NCI-H526 (cell line): ENCODE measurements around the gene LRRC73.
"Not testable (repeated sequence)": the region's sequence is repeated elsewhere in the genome, so short reads cannot be mapped to it uniquely, and the experiment has no call there.

Source experiments
- DNase-seq, 2 experiments: peaks; one replicate each; lab custom pipeline; 2025; lab: John Stamatoyannopoulos, UW

Gene LRRC73

DNA sequence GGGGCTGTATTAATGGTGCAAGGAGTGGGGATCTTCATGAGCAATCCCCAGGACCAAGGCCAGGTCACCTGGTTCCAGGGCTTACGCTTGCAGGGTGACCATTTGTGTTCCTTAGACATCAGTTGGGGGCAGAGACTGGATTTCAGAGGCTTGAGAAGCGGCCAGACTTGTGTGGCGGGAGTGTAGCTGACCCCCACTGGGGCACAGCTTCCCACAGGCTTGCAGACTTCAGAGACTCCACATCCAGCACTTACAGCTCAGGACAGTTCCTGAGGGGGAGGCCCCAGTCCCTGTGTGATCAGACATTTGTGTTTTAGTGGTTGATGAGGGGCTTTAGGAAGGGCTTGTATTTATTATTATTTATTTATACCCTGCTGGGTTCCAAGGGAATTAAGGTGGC lies 17.5 kb downstream of the LRRC73 start:
- no peak for DNase-seq

DNA sequence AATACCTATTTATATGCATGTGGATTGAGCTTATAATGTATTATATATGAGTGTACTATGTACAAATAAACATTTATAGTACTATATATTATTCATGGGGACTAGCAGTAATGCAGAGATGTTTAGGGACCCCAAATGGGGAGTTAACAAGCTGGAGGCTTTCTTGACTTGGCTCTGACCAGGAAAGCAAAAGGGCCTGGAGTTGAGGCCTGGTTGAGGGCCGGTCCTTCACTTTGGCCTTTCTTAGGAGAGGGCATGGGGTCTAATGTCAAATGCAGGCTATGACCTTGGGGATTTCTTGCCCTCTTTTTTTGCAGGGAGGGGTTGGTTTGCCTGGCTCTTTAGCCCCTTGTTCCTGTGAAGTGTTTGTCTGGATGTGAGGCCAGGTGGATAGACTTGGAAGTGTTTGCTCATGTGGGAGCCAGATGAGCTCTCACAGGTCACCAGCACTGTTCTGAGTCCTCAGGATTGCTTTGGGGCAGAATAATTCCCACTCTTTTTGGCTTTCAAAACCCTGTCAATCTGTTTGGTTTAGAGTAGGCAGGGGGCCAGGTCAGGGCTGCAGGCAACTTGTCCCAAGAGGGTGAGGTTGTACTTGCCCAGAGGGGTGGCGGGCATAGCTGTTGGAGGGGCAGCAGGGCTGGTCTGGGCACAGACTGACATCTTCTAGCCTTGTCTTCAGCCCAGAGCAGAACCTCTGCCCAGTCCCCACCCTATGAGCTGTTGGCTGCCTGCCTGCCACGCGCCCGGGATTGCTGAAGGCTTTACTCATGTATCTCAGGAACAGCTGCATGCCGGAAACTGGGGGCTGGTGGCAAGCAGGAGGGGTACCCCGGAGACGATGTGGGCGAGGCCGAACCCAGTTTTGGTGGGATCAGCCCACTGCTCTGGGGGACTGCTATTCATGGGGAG lies 18.1 kb downstream of the LRRC73 start:
- DNase-seq = no peak

DNA sequence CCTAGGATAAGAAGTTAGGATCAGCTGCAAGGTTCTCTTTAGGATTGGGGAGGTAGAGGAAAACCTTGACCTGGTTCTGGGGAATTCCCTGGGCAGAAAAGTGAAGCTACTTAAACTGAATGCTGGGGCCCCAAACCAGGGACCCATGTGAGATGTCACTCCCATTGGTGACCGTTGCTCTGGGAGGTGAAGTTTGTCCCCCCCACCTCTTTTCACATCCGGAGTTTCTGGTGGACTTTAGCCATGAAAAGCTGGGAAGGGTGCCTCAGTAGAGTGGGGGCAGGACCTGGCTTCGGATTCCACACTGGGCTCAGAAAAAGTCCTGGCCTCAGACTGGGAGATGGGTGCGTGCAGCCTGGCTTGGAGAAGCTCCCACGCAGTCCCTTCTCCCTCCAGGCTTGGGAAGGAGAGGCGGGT lies 19.6 kb downstream of the LRRC73 start:
- no peak for DNase-seq

DNA sequence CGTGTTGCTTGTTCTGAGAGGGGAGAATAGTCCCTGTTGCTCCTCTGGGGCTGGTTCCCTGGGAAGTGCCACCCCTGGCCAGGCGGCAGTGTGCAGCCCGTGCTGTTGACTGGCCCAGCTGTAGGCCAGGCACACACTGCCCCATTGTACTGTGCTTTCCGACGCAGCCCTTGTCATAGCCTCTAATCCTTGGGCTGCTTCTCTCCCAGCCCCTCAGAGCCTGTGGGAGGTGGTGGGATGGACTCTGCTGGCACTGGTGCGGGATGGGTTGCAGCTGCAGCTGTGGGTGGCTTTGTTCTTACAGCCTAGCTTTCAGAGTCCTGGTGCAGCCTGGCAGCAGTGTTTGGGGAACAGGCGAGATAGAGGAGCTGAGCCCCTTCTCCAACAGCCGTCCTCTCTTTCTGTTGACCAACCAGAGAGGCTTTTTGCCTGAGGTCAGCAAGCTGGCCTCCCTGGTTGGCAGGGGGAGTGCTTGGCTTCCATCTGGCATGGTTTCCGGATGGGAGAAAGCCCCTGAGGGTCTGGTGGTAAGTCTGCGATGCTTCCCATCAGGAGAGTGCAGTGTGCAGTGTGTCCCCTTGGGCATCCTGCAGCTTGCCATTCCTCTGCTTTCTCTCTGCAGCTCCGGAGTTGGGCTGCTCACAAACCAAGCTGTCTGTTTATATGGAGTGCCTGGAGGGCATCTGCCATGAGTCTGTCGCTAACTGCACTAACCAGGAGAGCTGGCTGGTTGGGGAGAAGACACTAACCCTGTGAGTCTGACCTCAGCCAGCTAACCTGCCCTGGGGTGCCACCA lies 20.7 kb downstream of the LRRC73 start:
- DNase-seq = no peak

DNA sequence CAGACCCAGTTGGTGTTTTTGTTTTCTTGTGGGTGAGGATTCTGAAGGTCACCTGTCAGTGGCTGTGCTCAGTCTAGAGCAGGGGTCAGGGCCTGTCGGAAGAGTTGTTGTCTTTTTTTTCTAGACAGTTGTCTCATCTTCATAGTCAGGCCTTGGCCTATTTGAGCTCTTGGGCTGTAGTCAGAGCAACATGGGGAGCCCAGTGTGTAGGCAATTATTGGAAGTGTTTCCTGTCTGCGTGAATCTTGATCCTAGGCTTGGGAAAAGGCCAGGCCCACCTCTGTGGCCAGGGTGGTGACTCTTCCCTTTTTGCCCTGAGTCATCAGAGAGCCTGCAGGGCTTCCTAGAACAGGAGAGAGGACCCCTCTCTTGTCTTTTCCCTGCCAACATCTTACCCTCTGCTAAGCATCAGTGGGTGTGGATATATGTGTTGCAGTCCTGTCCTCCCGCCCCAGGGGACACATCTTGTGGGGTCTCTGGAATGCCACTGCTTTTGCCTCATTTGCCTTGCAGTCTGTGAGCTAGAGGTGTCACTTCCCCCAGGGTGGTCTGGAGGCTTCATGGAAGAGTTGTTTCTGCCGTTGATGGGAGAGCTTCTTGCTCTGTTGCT lies 21.4 kb downstream of the LRRC73 start:
- no peak for DNase-seq

DNA sequence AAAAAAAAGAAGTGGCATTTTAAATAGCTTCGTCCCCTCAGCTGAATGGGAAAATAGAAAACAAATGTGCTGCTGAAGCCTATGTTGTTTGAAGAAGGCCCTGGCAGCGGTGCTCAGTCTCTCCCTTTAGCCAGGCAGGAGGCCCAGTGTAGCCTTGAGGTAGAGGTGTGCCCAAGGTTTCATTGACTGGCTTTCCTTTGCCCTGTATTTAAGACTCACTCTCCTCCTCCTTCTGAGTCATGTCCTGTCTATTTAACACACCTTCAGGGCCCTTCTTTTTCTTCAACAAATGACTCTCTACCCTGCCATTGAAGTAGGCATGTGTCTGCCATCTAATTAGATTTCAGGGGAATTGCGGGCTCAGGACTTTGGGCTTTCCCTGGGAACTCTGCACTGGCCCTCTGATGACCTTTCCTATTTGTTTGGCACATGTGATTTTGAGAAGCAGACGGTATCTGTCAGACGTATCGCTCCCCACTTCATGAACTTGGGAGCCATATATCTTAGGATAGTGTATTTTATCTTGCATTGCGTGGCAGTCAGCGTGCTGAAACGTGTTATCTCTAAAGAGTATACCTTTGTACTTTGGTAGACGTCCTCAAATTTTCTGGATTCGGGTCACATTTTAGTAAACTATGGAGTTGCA lies 28.4 kb downstream of the LRRC73 start:
- DNase-seq = no peak

DNA sequence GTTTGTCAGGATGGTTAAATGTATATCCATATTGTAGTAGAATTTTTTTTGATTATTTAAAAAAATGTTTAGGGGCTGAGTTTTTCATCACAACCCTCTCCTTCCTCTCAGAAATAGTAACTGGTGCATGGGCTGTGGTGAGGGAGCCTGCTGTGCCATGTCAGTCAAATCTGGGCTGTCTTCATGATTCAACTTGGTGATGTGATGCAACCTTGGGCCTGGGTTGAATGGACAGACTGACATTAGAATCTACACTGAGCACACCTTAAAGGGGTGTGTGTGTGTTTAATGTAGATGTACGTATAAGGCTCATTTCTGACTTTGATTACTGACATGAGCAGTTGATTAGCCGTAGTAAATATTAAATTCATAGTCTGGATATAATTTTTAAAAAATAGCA lies 29.1 kb downstream of the LRRC73 start:
- DNase-seq = no peak

DNA sequence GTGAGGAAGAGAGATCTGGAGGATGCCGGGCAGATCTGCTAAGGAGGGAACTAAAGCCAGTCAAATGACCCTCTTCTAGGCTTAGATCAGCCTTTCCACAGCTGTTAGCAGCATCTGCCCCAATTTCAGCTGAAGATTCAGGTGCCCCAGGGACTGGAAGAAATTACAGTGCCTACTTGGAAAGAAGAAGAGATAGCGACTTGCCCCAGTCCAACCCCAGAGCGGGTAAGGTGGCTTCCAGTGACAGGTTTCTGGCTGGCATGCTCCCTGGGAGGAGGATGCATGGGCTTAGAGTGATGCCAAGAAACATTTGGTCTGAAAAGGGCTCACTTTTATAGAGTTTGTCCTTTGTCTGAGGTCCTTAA lies 32.2 kb downstream of the LRRC73 start:
- no peak for DNase-seq

DNA sequence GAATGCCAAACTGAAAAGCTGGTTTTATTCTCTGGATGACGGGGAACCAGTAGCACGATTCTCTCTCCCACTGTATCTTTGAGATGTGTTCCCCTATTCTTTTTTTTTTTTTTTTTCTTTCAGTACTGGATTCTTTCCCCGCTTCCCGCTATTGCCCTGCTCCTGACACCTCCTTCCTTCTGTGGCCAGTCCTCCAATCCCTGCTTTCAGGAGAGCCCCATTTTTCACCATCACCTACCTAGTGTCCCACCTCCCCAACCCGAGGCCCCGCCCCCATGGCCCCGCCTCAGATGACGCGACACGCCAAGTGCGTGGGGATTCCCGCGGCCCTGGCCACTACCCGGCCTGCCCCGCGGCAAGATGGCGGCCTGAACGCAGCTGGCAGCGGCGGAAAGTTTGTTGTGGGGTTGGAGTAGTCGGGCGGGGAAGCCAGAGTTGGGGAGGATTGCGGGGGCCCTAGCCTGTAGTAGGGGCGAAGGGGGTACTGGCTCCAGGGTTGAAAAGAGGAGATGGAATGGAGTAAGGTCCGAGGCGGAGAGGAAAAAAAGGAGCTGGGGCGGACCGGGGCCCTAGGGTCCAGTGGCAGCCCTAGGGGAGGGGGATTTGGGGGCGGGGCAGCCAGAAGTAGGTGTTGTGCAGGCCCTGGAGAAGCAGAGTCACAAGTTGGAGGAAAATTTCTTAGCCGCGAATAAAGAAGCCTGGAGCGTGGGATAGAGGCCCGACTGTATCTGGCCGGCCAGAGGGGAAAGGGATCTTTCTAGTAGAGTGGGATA lies 32.7 kb downstream of the LRRC73 start, which contains the start of gene TJAP1:
Gene TJAP1 (plus strand): TSS at position 336 of the 773 bp plus-strand sequence. CDS start 21,432 bp downstream, outside the sequence.
- DNase-seq = peak; percentile 66 to 93

DNA sequence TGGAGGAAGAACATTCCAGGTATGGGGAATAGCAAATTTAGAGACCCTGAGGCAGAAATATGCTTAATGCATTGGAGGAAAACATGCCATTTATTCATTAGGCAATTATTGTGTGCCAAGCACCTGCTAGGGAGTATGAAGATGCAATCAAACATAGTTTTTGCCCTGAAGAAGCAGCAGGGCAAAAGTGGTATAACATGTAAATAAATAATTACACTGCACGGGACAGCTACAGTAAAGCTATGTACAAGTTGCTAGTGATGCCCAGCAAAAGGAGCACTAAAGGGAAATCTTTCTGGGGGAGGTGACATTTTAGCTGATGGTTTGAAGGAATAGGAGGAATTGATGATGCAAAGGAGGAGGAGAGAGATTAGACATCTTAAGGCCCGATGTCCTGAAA lies 33.4 kb downstream of the LRRC73 start:
- no peak for DNase-seq

DNA sequence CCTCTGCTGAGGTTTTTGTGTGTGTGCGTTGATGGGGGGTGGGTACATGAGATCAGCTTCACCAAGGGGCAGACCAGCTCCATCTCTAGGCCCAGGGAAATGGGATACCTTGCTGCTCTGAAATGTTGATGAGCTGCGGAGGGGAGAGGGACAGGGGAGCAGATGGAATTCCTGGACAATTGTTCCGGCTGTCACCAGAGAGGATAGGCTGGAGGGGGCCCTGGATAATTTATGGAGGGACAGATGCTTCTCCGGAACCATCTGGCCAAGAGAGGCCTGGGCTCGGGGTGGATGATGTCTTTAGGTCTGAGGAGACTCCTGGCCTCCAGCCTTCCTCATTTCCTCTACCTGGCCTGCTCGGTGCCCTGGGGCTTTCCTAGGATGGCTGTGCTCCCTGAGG lies 34.6 kb downstream of the LRRC73 start:
- no peak for DNase-seq

DNA sequence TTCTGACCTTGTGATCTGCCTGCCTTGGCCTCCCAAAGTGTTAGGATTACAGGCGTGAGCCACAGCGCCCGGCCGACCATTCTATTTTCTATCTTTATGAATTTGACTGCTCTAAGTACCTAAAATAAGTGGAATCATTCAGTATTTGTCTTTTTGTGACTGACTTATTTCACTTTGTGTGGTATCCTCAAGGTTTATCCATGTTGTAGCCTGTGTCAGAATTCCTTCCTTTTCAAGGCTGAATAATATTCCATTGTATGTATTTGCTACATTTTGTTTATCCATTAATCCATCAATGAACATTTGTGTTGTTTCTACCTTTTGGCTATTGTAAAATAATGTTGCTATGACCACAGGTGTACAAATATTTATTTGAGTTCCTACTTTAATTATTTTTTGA lies 37.6 kb downstream of the LRRC73 start:
- no peak for DNase-seq

DNA sequence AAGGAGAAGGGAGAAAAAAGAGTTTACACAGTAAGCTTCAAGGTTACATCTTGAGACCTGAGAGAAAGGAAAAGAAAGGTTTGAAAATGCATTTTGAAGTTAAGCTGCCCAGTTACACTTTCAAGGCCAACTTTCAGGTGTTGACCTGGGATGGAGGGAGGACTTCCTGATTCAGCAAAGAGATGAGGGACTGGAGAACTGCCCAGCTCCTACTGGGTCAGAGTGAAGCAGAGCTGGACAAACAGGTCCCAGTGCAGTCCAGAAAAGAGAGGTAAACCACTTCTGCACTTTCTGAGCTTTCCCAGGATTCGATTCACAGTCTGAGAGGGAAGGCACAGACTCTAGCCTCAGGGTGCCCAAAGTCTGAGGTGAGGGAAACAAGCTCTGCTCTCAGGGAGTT lies 38.7 kb downstream of the LRRC73 start:
- DNase-seq = no peak

DNA sequence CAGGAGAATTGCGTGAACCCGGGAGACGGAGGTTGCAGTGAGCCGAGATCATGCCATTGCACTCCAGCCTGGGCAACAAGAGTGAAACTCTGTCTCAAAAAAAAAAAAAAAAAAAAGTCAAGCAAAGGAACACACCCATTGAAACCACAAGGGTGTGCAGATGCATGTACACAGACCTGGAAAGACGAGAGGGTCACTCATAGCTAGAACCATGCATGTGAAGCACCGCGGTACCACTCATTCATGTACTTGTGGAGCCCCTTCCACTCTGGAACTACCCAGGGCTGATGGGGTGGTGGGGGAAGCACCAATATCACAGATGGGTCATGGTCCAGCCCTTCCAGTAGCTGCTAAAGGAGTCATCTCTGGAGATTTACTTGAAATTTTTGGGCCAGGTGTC lies 40.2 kb downstream of the LRRC73 start:
- DNase-seq = no peak

DNA sequence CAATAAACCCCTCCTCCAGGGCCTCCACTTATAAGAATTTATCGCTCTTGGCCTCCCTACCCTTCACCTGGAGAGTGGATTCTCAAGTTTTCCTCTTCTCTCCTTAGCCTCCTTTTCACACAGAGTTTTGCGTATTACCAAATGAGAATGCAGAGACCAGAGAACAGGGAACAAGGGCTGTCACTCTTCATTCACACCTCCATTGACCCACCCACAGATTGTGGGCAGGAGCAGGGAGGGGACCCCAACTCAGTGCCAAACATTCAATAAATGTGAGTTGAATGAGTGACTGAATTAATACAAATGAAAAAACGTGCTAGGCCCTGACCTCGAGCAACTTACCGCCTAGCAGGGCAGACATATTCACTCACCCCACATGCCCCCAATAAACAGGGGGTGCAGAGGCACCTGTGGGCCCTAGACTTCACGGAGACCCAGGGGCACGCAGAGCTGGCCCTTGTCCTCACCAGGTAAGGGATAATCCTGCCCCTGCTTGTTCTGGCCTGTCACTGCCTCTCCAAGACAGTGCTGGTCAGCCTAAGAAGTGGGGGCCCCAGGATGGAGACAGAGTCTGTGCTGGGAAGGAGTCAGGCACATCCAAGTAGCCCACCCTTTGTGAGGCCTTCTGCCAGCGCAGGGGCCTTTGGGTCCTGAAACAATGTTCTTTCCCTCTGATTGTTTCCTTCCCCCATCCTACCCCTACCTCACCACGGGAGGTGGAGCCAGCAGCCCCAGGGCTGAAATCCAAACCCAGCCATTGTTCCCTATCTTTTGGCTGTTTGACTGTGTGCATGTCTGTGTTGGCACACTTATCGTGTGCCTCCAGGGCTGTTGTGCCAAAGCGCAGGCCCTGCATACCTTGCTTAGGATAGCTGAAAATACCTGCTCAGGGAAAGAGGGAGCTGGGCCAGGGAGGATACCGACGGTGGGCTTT lies 41.1 kb downstream of the LRRC73 start:
- DNase-seq = no peak

DNA sequence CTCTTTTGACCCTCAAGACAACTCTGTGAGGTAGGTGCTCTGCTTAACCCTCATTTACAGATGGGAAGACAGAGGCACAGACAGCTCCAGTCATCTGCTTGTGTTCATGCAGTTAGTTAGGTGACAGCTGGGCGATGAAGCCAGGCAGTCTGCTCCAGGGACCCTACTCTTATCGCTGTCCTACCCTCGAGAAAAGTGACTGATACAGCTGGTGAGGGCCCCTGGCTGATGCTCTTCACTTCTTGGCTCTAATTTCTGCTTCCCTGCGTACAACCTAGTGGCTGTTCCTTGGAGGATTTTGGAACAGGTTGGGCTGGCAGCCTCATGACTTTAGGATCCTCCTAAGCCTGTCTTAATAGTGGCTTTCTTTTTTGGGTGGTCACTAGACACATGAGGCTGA lies 41.9 kb downstream of the LRRC73 start:
- DNase-seq = no peak

DNA sequence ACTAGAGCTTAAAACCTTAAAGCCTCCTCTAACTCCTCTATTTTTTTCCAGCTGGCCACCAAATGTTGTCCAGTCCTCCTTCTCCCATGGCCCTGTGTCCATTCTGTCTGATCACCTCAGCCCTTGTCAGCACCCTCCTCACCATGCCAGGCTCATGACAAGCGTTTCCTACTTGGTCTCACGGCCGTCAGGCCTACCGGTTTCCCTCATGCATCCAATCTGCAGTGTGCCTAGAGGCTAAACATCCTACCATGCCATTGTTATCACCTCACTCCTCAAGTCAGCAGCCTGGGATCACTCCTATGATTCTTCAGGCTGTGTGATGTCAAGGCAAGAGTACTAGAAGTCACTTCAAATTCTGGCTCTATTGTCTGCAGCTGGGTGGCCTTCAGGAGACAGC lies 42.4 kb downstream of the LRRC73 start:
- no peak for DNase-seq

DNA sequence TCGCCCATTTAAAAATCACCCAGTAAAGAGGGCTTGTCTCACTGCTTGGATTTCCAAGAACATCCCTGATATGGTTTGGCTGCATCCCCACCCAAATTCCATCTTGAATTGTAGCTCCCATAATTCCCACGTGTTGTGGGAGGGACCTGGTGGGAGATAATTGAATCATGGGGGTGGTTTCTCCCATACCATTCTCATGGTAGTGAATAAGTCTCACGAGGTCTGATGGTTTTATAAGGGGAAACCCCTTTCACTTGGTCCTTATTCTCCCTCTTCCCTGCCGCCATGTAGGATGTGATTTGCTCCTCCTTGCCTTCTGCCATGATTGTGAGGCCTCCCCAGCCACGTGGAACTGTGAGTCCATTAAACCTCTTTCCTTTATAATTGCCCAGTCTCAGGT lies 42.9 kb downstream of the LRRC73 start:
- DNase-seq = not testable (repeated sequence)

DNA sequence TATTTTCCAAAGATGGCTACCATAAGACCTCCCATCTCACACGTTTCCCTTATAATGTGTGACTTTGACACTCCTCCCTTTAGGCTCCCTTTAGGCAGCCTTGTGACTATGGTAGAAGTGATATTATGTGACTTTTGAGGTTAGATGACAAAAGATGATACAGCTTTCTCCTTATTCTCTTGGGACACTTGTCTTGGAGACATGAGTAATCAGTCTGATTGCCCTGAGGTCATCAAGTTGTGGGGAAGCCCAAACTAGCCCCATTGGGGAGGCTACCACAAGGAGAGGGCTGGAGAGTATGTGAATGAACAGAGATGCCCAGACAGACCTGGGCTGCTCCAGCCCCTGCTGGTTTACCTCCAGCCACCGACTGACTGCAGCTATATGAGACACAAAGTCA lies 44.2 kb downstream of the LRRC73 start:
- DNase-seq = no peak

DNA sequence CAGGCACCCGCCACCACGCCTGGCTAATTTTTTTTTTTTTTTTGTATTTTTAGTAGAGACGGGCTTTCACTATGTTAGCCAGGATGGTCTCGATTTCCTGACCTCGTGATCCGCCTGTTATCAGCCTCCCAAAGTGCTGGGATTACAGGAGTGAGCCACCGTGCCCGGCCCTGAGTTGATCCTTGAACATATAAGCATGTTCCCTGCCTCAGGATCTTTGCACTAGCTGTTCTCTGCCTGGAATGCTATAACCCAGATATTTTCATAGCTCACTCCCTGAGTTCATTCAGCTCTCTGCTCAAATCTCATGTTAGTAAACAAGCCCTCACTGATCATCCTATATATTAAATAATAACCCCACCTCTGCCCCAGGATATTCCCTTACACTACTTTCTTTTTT lies 45.8 kb downstream of the LRRC73 start:
- no peak for DNase-seq
